ENCODE measurements around the gene ZNF24. TPM values are rescaled to one million over a fixed set of nuclear protein-coding genes. Genes with fewer than 3 reads are reported as not detected.

ZNF24 gene
- total RNA-seq, 1 donor from 2014 or later = 54.7 TPM

DNA sequence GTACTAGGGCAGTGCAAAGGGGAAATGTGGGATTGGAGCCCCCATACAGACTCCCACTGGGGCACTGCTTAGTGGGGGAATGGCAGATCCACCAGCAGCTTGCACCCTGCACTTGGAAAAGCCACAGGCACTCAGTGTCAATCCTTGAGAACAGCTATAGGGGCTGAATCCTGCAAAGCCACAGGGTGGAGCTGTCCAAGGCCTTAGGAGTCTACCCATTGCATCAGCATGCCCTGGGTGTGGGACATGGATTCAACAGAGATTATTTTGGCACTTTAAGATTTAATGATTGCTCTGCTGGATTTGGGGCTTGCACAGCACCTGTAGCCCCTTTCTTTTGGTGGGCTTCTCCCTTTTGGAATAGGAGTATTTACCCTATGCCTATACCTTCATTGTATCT, 8.6 kb upstream of the ZNF24 start:
- intact Hi-C loops (cut with DNase I) = no loop called here

DNA sequence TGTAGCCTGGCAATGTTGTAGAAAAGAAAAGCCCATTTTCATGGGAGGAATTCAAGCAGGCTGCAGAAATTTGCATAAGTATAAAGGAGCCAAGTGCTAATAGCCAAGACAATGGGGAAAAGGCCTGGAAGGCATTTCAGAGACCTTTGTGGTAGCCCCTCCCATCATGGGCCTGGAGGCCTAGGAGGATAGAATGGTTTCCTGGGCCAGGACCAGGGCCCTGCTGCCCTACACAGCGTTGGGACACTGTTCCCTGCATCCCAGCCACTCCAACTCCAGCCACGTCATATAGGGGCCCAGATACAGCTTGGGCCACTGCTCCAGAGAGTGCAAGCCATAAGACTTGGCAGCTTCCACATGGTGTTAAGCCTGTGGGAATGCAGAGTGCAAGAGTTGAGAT, 8.1 kb upstream of the ZNF24 start:
- no peaks in the 10 kb centered on the region for H3K27me3 ChIP-seq
- no peaks in the 10 kb centered on the region for H3K4me1 ChIP-seq
- ATAC-seq (no peak), DNase-seq (no peak)
- intact Hi-C loops (cut with DNase I) = no loop called here
- no peak overlapping the region for H3K27ac ChIP-seq
- H3K36me3 ChIP-seq = no peaks in the 10 kb centered on the region
- H3K9me3 ChIP-seq = no peaks in the 10 kb centered on the region
- TF ChIP-seq, protein P1, sequence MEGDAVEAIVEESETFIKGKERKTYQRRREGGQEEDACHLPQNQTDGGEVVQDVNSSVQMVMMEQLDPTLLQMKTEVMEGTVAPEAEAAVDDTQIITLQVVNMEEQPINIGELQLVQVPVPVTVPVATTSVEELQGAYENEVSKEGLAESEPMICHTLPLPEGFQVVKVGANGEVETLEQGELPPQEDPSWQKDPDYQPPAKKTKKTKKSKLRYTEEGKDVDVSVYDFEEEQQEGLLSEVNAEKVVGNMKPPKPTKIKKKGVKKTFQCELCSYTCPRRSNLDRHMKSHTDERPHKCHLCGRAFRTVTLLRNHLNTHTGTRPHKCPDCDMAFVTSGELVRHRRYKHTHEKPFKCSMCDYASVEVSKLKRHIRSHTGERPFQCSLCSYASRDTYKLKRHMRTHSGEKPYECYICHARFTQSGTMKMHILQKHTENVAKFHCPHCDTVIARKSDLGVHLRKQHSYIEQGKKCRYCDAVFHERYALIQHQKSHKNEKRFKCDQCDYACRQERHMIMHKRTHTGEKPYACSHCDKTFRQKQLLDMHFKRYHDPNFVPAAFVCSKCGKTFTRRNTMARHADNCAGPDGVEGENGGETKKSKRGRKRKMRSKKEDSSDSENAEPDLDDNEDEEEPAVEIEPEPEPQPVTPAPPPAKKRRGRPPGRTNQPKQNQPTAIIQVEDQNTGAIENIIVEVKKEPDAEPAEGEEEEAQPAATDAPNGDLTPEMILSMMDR (IDR thresholded peaks at IDR 0.05) = no peak
- no peak overlapping the region for H3K4me3 ChIP-seq

More for the DNA sequence above, 8.6 kb upstream of the ZNF24 start:
- DNase-seq (no peak), ATAC-seq (no peak)
- no peaks in the 10 kb centered on the region for H3K36me3 ChIP-seq
- H3K9me3 ChIP-seq = no peaks in the 10 kb centered on the region
- H3K27ac ChIP-seq = no peak overlapping the region
- H3K4me3 ChIP-seq = no peak overlapping the region
- no peaks in the 10 kb centered on the region for H3K4me1 ChIP-seq
- TF ChIP-seq, protein P1 (IDR thresholded peaks at IDR 0.05) = no peak
- H3K27me3 ChIP-seq = no peaks in the 10 kb centered on the region

DNA sequence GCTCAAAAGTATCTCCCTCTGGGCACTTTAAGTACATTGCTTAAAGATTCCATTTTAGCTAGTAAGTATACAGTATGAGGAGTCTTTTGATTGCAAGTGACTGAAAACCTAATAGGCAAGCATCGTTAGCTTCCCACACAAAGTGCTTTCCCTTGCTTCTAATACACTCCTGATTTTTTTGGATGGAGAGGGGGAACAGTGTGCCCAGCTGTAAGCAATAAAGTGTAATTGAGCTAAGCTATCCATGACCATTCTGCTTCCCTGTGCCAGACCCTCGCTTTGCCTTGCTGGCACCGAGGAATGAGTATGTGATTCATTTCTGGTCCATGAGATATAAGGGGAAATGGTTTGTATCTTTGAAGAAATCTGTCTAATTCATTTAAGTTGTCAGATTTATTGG, 3.8 kb upstream of the ZNF24 start:
- Histone ChIP-seq H3K27me3 (no peaks in the 10 kb centered on the region), H3K36me3 (no peaks in the 10 kb centered on the region), H3K9me3 (no peaks in the 10 kb centered on the region), H3K4me3 (no peak overlapping the region), H3K4me1 (peaks cover 17% of the 10 kb centered on the region), H3K27ac (no peak overlapping the region)
- DNase-seq = no peak
- intact Hi-C loops (cut with DNase I) = loop anchor here (10.0 kb wide), 1 partner anchor 113 kb away; no protein-coding TSS in a partner anchor
- no peak for ATAC-seq
- TF ChIP-seq, protein P1 (IDR thresholded peaks at IDR 0.05) = no peak

DNA sequence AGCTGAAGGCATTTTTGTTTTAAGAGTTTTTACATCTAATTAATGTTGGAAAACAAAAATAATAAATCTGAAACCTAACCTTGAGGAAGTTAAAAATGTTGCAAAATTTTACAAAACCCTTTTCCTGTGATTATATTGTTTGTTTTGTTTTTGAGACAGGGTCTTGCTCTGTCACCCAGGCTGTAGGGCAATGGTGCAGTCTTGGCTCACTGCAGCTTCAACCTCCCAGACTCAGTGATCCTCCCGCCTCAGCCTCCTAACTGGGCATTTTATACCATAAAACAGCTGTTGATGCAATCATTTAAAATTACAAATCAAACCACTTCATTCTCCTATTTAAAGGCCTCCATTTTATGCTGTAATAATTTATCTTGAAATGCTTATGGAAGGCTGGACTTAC, 1.7 kb upstream of the ZNF24 start:
- H3K4me3 ChIP-seq = no peak overlapping the region
- H3K36me3 ChIP-seq = no peaks in the 10 kb centered on the region

DNA sequence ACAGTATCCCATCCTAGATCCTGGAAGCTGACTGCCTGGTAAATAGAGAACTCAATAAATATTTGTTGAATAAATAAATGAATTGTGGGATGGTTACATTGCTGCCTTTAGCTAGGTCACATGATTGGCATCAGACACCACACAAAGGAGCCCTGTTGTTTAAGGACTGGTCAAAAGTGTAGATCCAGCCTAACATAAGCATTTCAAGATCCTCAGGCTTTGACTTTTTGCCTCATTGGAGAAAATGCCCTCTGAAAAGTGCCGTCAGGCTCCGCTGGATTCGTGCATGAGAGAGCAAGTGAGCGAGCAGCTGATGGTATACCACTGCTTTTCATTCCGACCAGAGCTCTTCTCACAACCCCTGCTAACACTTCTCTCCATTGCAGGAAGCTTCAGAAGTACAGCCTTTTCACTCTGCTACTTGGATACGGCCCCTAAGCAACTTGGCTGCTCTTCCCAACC, 1.3 kb upstream of the ZNF24 start:
- H3K27ac ChIP-seq = peak overlapping the region; percentile 100
- no peaks in the 10 kb centered on the region for H3K9me3 ChIP-seq
- peaks cover 2% of the 10 kb centered on the region for H3K36me3 ChIP-seq
- intact Hi-C loops (cut with DNase I) = loop anchor here (10.0 kb wide), 1 partner anchor 111 kb away; no protein-coding TSS in a partner anchor
- ATAC-seq (no peak), DNase-seq (no peak)
- no peaks in the 10 kb centered on the region for H3K27me3 ChIP-seq
- H3K4me3 ChIP-seq = no peak overlapping the region
- TF ChIP-seq, protein P1 (IDR thresholded peaks at IDR 0.05) = no peak
- H3K4me1 ChIP-seq = peaks cover 23% of the 10 kb centered on the region

More for the DNA sequence above, 1.7 kb upstream of the ZNF24 start:
- DNase-seq (no peak), ATAC-seq (no peak)
- Histone ChIP-seq H3K27me3 (no peaks in the 10 kb centered on the region), H3K9me3 (no peaks in the 10 kb centered on the region), H3K4me1 (peaks cover 23% of the 10 kb centered on the region), H3K27ac (peak overlapping the region; percentile 100)
- intact Hi-C loops (cut with DNase I) = loop anchor here (10.0 kb wide), 1 partner anchor 111 kb away; no protein-coding TSS in a partner anchor
- TF ChIP-seq, protein P1 (IDR thresholded peaks at IDR 0.05) = no peak
